H9 (cell line): ENCODE results near the gene EVC. TPM values are rescaled to one million over a fixed set of nuclear protein-coding genes. Genes with fewer than 3 reads are reported as not detected.

Experiments used
- DNase-seq: peaks from one replicate; pipeline ENCODE4 v3.0.0-alpha.2; 2017
- H2AFZ ChIP-seq: one replicate; pipeline ENCODE4 v1.6.1; 2013; ENCODE audit warnings: mild to moderate bottlenecking, low read length, control low read depth, moderate library complexity
- H2AK5ac ChIP-seq: 2 replicates; pipeline ENCODE4 v1.6.1; 2013; ENCODE audit warnings: low read length, control low read depth, mixed read lengths; ENCODE audit not compliant: insufficient read length
- H2BK120ac ChIP-seq: one replicate; pipeline ENCODE4 v1.6.1; 2013; ENCODE audit warnings: low read depth, mild to moderate bottlenecking, low read length, control low read depth, inconsistent platforms; ENCODE audit not compliant: poor library complexity, severe bottlenecking
- H2BK12ac ChIP-seq: 2 replicates; pipeline ENCODE4 v1.6.1; 2013; ENCODE audit warnings: low read length, control low read depth, mixed read lengths, low read depth; ENCODE audit not compliant: insufficient read length
- H2BK15ac ChIP-seq: 2 replicates; pipeline ENCODE4 v1.6.1; 2013; ENCODE audit warnings: low read depth, low read length, control low read depth
- H2BK20ac ChIP-seq: one replicate; pipeline ENCODE4 v1.6.1; 2013; ENCODE audit warnings: low read depth, mild to moderate bottlenecking, low read length, control low read depth, inconsistent platforms; ENCODE audit not compliant: poor library complexity, severe bottlenecking
- H2BK5ac ChIP-seq: 2 replicates; pipeline ENCODE4 v1.6.1; 2013; ENCODE audit warnings: low read length, control low read depth, mixed read lengths; ENCODE audit not compliant: insufficient read length
- H3K14ac ChIP-seq: 2 replicates; pipeline ENCODE4 v1.6.1; 2013; ENCODE audit warnings: low read length, control low read depth; ENCODE audit not compliant: insufficient read depth
- H3K18ac ChIP-seq: 2 replicates; pipeline ENCODE4 v1.6.1; 2013; ENCODE audit warnings: low read depth, mild to moderate bottlenecking, mixed read lengths, low read length, control low read depth; ENCODE audit not compliant: insufficient read length
- H3K23ac ChIP-seq: 2 replicates; pipeline ENCODE4 v1.6.1; 2013; ENCODE audit warnings: low read length, control low read depth, mixed read lengths, low read depth; ENCODE audit not compliant: insufficient read length
- H3K23me2 ChIP-seq: 2 replicates; pipeline ENCODE4 v1.6.1; 2013; ENCODE audit warnings: low read depth, mild to moderate bottlenecking, mixed read lengths, low read length, control low read depth; ENCODE audit not compliant: insufficient read length, poor library complexity, severe bottlenecking
- H3K27ac ChIP-seq: 2 replicates; pipeline ENCODE4 v1.5.1; 2013; ENCODE audit warnings: low read length, control low read depth, mixed read lengths, low read depth; ENCODE audit not compliant: insufficient read length
- H3K27me3 ChIP-seq: 2 replicates; pipeline ENCODE4 v1.6.1; 2013; ENCODE audit warnings: low read length, control low read depth, inconsistent platforms; ENCODE audit not compliant: insufficient read depth
- H3K4ac ChIP-seq: 2 replicates; pipeline ENCODE4 v1.6.1; 2013; ENCODE audit warnings: low read depth, mild to moderate bottlenecking, control low read depth, inconsistent platforms, low read length, moderate library complexity
- H3K4me1 ChIP-seq: 2 replicates; pipeline ENCODE4 v1.6.1; 2013; ENCODE audit warnings: low read length, control low read depth, inconsistent platforms; ENCODE audit not compliant: insufficient read depth
- H3K4me2 ChIP-seq: 2 replicates; pipeline ENCODE4 v1.6.1; 2013; ENCODE audit warnings: low read length, control low read depth, mixed read lengths; ENCODE audit not compliant: insufficient read length, insufficient read depth
- H3K56ac ChIP-seq: 2 replicates; pipeline ENCODE4 v1.6.1; 2013; ENCODE audit warnings: low read depth, mild to moderate bottlenecking, mixed read lengths, low read length, control low read depth; ENCODE audit not compliant: insufficient read length
- H3K79me1 ChIP-seq: 2 replicates; pipeline ENCODE4 v1.6.1; 2013; ENCODE audit warnings: low read depth, mild to moderate bottlenecking, moderate library complexity, low read length, control low read depth, inconsistent platforms; ENCODE audit not compliant: insufficient read depth, poor library complexity, severe bottlenecking
- H3K79me2 ChIP-seq: 2 replicates; pipeline ENCODE4 v1.6.1; 2013; ENCODE audit warnings: low read length, control low read depth, inconsistent platforms; ENCODE audit not compliant: insufficient read depth
- H3K9ac ChIP-seq: 2 replicates; pipeline ENCODE4 v1.6.1; 2013; ENCODE audit warnings: low read length, control low read depth, mixed read lengths; ENCODE audit not compliant: insufficient read length; ENCODE audit errors: extremely low read depth
- H3K9me3 ChIP-seq: one replicate; pipeline ENCODE4 v1.6.1; 2013; ENCODE audit warnings: low read depth, low read length, inconsistent platforms; ENCODE audit not compliant: control insufficient read depth
- H3T11ph ChIP-seq: one replicate; pipeline ENCODE4 v1.6.1; 2013; ENCODE audit warnings: mild to moderate bottlenecking, low read length, control low read depth, inconsistent platforms
- H4K20me1 ChIP-seq: one replicate; pipeline ENCODE4 v1.6.1; 2013; ENCODE audit not compliant: control insufficient read depth, insufficient read length, insufficient read depth
- H4K5ac ChIP-seq: 2 replicates; pipeline ENCODE4 v1.6.1; 2013; ENCODE audit warnings: low read depth, mild to moderate bottlenecking, mixed read lengths, low read length, control low read depth; ENCODE audit not compliant: insufficient read length
- H4K8ac ChIP-seq: replicated peaks from 2 replicates; pipeline ENCODE4 v1.6.1; 2013; ENCODE audit warnings: low read length, control low read depth, mixed read lengths, low read depth; ENCODE audit not compliant: insufficient read length
- H4K91ac ChIP-seq: 2 replicates; pipeline ENCODE4 v1.6.1; 2013; ENCODE audit warnings: low read depth, mild to moderate bottlenecking, moderate library complexity, mixed read lengths, low read length, control low read depth; ENCODE audit not compliant: insufficient read length
- H3K27ac Mint-ChIP-seq, 3 experiments: 2 replicates in 2 of 3; 3 replicates in 1 of 3; pipeline ENCODE4 v1.8.0; 2020 to 2021; ENCODE audit warnings: mixed read lengths in 3 of 3, mild to moderate bottlenecking in 1 of 3, moderate library complexity in 1 of 3
- H3K27me3 Mint-ChIP-seq: 2 replicates; pipeline ENCODE4 v1.8.0; 2021; ENCODE audit warnings: low read depth, mild to moderate bottlenecking, moderate library complexity, mixed read lengths
- H3K36me3 Mint-ChIP-seq, 3 experiments: 2 replicates in 2 of 3; 3 replicates in 1 of 3; pipeline ENCODE4 v1.8.0; 2020 to 2021; ENCODE audit warnings: low read depth in 3 of 3, mixed read lengths in 3 of 3; ENCODE audit not compliant: insufficient read depth in 1 of 3
- H3K4me1 Mint-ChIP-seq, 2 experiments: 2 replicates each; pipeline ENCODE4 v1.8.0; 2020; ENCODE audit warnings: mixed read lengths in 2 of 2
- H3K4me3 Mint-ChIP-seq, 2 experiments: 2 replicates in 1 of 2; 3 replicates in 1 of 2; pipeline ENCODE4 v1.8.0; 2020 to 2021; ENCODE audit warnings: mild to moderate bottlenecking in 2 of 2, mixed read lengths in 2 of 2, moderate library complexity in 1 of 2
- H3K9me3 Mint-ChIP-seq, 2 experiments: 2 replicates in 1 of 2; 3 replicates in 1 of 2; pipeline ENCODE4 v1.8.0; 2020; ENCODE audit warnings: mild to moderate bottlenecking in 2 of 2, mixed read lengths in 2 of 2, moderate library complexity in 1 of 2
- CTCF ChIP-seq: fragments of 200-600 bp; sonication (generic); conservative IDR thresholded peaks from 3 replicates; pipeline ENCODE4 v1.8.0; 2021; ENCODE audit warnings: antibody characterized with exemption, mild to moderate bottlenecking
- WGBS: extraction: QIAGEN DNeasy Blood & Tissue Kit; methylation state at CpG from one replicate; pipeline ENCODE4 v1.1.7; 2013; ENCODE audit warnings: missing lambda C conversion rate, low lambda C conversion rate, mixed read lengths; ENCODE audit not compliant: insufficient read length; ENCODE audit errors: extremely low coverage; 5-methylcytosine and 5-hydroxymethylcytosine counted together
- total RNA-seq: library from RNA; stranded (reverse); gene quantifications from 2 replicates; pipeline ENCODE4 v1.2.1, GENCODE V29; 2021

The EVC gene
- total RNA-seq, 1 experiment from 2014 or later: 10.1 TPM

DNA sequence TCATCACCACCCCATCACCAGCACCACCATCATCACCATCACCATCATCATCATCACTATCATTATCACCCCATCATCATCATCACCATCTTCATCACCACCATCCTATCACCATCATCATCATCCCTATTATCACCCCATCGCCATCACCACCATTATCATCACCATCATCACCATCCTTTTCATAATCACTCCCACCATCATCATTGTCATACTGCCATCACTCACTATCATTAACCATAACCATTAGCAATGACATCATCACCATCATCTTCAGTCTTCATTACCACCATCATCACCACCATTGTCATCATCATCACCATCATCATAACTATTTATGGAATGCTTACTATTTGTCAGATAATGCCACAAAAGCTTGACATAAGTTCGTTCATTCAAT is 146.2 kb downstream of the EVC start:
- Histone ChIP-seq H2AK5ac (no peak overlapping the region), H3K27me3 (no peaks in the 10 kb centered on the region), H3K4ac (no peak overlapping the region), H4K8ac (peak overlapping the region; percentile 84), H4K91ac (no peak overlapping the region), H3K9me3 (no peaks in the 10 kb centered on the region), H2BK15ac (no peak overlapping the region), H2BK12ac (no peak overlapping the region), H4K20me1 (peaks cover 5% of the 10 kb centered on the region), H3K23ac (no peak overlapping the region), H3K79me2 (peaks cover 3% of the 10 kb centered on the region; the same call in 1 of the 2 replicates), H3K4me1 (no peaks in the 10 kb centered on the region), H3K56ac (no peak overlapping the region), H2BK5ac (no peak overlapping the region), H3K23me2 (no peaks in the 10 kb centered on the region), H3K9ac (no peak overlapping the region), H2BK20ac (no peak overlapping the region), H3K18ac (no peak overlapping the region), H3K79me1 (peaks cover 5% of the 10 kb centered on the region), H3K4me2 (no peak overlapping the region), H4K5ac (peak overlapping the region; percentile 9), H2BK120ac (no peak overlapping the region), H3K14ac (no peak overlapping the region), H2AFZ (no peak overlapping the region), H3T11ph (no peak overlapping the region), H3K27ac (no peak overlapping the region)
- no peak for TF ChIP-seq CTCF
- 100% methylated on average over 1 of the region's 2 CpGs for WGBS
- H3K36me3 Mint-ChIP-seq: peaks cover 10 to 30% (median 19%) of the 10 kb centered on the region in 3 experiments; a peak in 6 of 7 replicates
- peaks cover 0 to 10% of the 10 kb centered on the region in 2 experiments for H3K4me1 Mint-ChIP-seq
- H3K9me3 Mint-ChIP-seq: no peaks in the 10 kb centered on the region; a peak in 1 of 5 replicates
- H3K4me3 Mint-ChIP-seq: no peak overlapping the region
- no peak for DNase-seq
- no peaks in the 10 kb centered on the region for H3K27me3 Mint-ChIP-seq
- H3K27ac Mint-ChIP-seq: no peak overlapping the region
